NCI-H2196 (cell line): Measurements from ENCODE around the gene CCDC117.
A peak's percentile ranks its signal among the peaks of the same experiment; 100 is the strongest.
"Not testable (repeated sequence)": the region's sequence is repeated elsewhere in the genome, so short reads cannot be mapped to it uniquely, and the experiment has no call there.

Experiments used
- DNase-seq: peaks from one replicate; lab custom pipeline; 2025; ENCODE audit not compliant: unreplicated experiment; lab: John Stamatoyannopoulos, UW

Gene CCDC117

DNA sequence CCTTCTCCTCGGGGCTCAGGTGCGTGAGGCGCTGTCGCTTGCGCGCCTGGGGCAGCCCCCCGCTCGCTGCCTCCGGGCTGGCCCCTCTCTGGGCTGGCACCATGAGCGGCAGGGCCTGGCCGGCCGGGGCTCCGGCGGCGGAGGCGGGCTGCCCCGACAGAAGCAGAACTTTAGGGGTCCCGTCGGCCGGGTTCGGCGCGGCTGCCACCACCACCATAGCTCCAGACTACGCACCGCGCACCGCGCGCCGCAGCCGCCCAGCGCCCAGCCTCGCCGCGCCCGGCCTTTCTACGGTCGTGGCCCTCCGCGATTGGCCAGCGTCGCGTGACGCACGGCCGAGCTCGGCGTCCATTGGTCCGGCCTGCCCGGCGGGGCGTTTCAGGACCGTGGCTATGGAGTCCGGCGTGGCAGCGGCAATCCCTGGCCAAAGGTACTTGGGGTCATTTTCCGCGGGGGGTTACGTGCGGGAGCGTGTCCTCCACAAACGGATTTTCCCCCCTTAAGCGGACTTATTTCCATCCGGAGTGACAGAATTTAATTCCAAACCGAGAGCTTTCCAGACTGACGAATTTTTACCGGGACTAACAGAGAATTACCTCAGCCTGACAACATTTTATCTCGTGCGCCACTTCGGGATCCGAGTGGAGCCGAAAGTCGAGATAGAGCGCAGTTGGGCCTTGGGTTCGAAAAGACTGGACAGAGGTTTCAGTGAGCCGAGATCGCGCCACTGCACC lies 28.0 kb downstream of the CCDC117 start, which contains the start of gene XBP1:
TSS of gene XBP1 (minus strand) at position 262 of the 734 bp plus-strand sequence.
- peak; percentile 81 for DNase-seq

- DNase-seq, result no peak
Observed at GRCh38 chr22:28801845-28802594, 29.5 kb downstream of the CCDC117 start.

- DNase-seq, result no peak
Observed at GRCh38 chr22:28802595-28803123, 30.2 kb downstream of the CCDC117 start.

- DNase-seq, result not testable (repeated sequence)
Observed at GRCh38 chr22:28805426-28805825, 32.9 kb downstream of the CCDC117 start.

- DNase-seq, result no peak
Observed at GRCh38 chr22:28808716-28809355, 36.3 kb downstream of the CCDC117 start.

DNA sequence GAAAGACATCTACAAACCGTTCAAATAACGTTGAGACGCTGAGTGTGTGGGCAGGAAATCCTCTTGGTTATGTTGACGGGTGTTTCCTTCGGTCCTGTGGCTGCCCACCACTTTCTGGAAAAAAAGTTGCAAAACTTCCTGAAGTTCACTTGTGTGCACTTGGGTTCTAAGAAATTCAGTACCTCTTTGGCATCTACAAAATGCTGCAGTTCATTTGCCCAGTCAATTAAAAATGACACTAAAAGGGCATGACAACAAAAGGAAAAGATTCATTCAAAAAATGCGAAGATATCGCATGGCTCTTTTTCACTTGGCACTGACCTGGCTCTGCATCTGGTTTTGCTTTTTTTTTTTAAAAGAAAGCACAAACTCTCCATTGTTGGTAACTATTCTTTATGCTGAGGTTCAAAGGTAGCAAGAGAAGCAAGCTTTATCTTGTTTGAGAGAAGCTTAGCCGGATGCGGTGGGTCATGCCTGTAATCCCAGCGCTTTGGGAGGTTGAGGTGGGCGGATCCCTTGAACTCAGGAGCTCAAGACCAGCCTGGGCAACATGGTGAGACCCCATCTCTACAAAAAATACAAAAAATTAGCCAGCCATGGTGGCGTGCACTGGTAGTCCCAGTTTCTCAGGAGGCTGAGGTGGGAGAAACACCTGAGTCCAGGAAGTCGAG lies 38.5 kb downstream of the CCDC117 start:
- no peak for DNase-seq

DNA sequence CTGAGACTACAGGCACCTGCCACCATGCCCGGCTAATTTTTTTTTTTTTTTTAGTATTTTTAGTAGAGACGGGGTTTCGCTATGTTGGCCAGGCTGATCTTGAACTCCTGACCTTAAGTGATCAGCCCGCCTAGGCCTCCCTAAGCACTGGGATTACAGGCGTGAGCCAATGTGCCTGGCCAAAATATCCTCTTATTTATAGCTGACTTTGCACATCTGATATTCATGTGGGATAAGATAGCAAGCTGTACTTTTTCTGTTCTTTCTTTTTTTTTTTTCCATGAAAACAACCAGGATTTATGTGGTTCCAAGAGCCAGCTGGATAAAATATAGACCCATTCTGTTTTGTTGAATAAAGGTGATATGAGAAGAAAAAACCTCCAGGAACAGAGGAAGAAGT lies 40.0 kb downstream of the CCDC117 start:
- DNase-seq, result no peak

DNA sequence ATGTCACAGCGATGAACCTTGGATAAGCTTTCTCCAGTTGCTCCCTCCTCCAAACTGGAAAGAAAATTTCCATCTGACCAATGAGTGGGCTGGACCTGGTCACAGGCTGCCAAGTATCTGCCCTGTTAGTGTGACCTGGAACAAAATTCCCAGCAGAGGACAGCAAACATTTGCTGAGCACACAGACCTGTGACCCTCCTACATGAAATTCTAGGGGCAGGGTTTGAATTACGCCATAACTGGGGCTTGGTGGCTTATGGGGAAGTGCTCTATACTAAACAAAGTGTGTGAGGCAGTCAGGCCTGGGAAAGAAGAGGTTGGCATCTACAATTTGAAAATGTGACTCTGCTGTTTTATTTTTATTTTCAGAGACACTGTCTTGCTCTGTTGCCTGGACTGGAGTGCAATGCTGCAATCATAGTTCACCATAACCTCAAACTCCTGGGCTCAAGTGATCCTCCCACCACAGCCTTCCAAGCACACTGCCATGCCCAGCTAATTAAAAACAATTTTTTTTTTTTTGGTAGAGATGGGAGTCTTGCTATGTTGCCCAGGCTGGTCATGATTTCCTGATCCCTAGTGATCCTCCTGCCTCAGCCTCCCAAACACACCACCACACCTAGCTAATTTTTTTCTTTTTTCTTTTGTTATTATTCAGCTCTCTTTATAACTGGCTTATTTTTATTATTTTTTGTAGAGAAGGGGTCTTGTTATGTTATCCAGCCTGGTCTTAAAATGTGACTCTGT lies 41.5 kb downstream of the CCDC117 start:
- DNase-seq, result peak; percentile 19

GRCh38 chr22:28815111-28815510 lies 42.6 kb downstream of the CCDC117 start:
- no peak for DNase-seq

DNA sequence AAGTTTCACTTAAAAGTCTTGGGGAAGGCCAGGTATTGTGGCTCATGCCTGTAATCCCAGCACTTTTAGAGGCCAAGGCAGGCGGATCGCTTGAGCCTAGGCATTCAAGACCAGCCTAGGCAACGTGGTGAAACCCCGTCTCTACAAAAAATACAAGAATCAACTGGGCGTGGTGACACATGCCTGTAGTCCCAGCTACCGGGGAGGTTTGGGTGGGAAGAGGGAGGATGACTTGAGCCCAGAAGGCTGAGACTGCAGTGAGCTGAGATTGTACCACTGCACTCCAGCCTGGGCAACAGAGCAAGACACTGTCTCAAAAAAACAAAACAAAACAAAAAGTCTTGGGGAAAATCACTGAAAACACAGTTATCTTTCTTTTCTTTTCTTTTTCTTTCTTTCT lies 43.2 kb downstream of the CCDC117 start:
- DNase-seq, result no peak

- no peak for DNase-seq
Observed at GRCh38 chr22:28817064-28817463, 44.6 kb downstream of the CCDC117 start.

- DNase-seq, result peak; percentile 30
Observed at GRCh38 chr22:28817919-28818859, 45.7 kb downstream of the CCDC117 start.

- DNase-seq, result no peak
Observed at GRCh38 chr22:28819253-28820096, 47.0 kb downstream of the CCDC117 start.

- DNase-seq, result no peak
Observed at GRCh38 chr22:28820885-28821284, 48.4 kb downstream of the CCDC117 start.

GRCh38 chr22:28821452-28821851 lies 49.0 kb downstream of the CCDC117 start:
- DNase-seq, result no peak

DNA sequence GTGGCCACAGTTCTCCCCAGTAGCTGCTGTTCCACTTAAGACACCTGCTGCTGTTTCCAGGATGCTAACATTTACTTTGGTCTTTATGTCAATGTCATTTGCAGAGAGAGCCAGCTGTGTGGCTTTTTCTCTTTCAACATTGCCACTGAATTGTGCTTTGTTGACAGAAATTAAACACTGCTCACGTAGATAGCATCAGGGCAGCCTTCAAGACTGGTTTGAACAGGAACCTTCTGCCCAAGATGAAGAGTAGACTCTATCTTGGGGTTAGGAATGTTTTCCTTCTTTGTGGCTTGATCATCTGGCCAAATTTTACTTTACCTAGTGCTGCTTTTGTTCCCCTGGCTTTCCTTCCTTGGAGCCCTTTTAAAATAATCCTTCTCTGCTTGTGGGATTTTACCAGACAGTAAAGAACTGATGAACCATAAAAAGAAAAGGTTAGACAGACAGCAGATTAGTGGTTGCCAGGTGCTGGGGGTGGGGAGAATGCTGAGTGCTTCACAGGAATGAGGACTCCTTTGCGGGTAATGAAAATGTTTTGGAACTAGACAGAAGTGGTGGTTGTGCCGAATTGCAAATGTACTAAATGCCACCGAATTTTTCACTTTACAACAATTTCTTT lies 50.5 kb downstream of the CCDC117 start:
- peak; percentile 73 for DNase-seq

DNA sequence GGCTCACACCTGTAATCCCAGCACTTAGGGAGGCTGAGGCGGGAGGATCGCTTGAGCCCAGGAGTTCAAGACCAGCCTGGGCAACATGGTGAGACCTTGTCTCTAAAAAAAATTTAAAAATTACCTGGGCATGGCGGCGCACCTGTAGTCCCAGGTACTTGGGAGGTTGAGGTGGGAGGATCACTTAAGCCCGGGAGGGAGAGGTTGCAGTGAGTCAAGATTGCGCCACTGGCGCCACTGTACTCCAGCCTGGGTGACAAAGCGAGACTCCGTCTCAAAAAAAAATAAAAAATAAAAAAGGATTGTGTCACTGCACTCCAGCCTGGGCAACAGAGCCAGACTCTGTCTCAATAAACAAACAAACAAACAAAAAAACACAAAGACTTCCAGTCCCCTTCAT lies 52.0 kb downstream of the CCDC117 start:
- not testable (repeated sequence) for DNase-seq

DNA sequence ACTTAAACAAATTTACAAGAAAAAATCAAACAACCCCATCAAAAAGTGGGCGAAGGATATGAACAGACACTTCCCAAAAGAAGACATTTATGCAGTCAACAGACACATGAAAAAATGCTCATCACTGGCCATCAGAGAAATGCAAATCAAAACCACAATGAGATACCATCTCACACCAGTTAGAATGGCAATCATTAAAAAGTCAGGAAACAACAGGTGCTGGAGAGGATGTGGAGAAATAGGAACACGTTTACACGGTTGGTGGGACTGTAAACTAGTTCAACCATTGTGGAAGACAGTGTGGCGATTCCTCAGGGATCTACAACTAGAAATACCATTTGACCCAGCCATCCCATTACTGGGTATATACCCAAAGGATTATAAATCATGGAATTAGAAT lies 53.9 kb downstream of the CCDC117 start:
- DNase-seq, result not testable (repeated sequence)
